Measurements from ENCODE around the gene GLYR1. TPM values are rescaled to one million over a fixed set of nuclear protein-coding genes. Genes with fewer than 3 reads are reported as not detected.
A peak's percentile ranks its signal among the peaks of the same experiment; 100 is the strongest.

Gene GLYR1
- total and polyA plus RNA-seq, 4 donors, result 36.2 to 88.1 (median 70.2) TPM

GRCh38 chr16:4769306-4769638 is 77.8 kb downstream of the GLYR1 start:
- H3K4me3 ChIP-seq, result no peak overlapping the region
- no peak overlapping the region for H3K27ac ChIP-seq (ENCODE audit: low read depth in 1 of 2, low read length in 1 of 2)
- no peak overlapping the region for H3K9ac ChIP-seq (ENCODE audit: insufficient read depth in 1 of 2, low read length in 2 of 2)
- peaks cover 0 to 5% (median 2%) of the 10 kb centered on the region in 4 donors for H3K36me3 ChIP-seq (ENCODE audit: control insufficient read depth in 4 of 4, insufficient read depth in 4 of 4, low read length in 4 of 4)
- ATAC-seq (ENCODE audit: insufficient read depth, low FRiP score), result no peak
- no peaks in the 10 kb centered on the region for H3K27me3 ChIP-seq (ENCODE audit: control insufficient read depth in 3 of 3, insufficient read depth in 3 of 3, low read length in 2 of 3)
- WGBS, 2 donors, result 50 to 65% methylated on average over 7 of the region's 7 CpGs
- H3K4me1 ChIP-seq (ENCODE audit: control insufficient read depth in 5 of 5, insufficient read depth in 5 of 5, low read length in 5 of 5), result peaks cover 0 to 20% (median 4%) of the 10 kb centered on the region in 5 donors
- TF ChIP-seq CTCF (IDR thresholded peaks at IDR 0.05; ENCODE audit: control extremely low read depth, extremely low read depth), result no peak
- no peak for DNase-seq
- no peaks in the 10 kb centered on the region for H3K9me3 ChIP-seq (ENCODE audit: control insufficient read depth in 4 of 4, insufficient read depth in 3 of 4, low read length in 3 of 4)

- 5 to 7% methylated on average over 48 of the region's 48 CpGs for WGBS, 2 donors
- ATAC-seq (ENCODE audit: insufficient read depth, low FRiP score) (peak; percentile 97), DNase-seq (peak; percentile 97 to 98 (median 98))
- Histone ChIP-seq H3K9me3 (ENCODE audit: control insufficient read depth in 4 of 4, insufficient read depth in 3 of 4, low read length in 3 of 4) (no peaks in the 10 kb centered on the region), H3K36me3 (ENCODE audit: control insufficient read depth in 4 of 4, insufficient read depth in 4 of 4, low read length in 4 of 4) (peaks cover 0 to 10% (median 4%) of the 10 kb centered on the region in 4 donors), H3K4me1 (ENCODE audit: control insufficient read depth in 5 of 5, insufficient read depth in 5 of 5, low read length in 5 of 5) (peaks cover 0 to 20% (median 4%) of the 10 kb centered on the region in 5 donors), H3K27ac (ENCODE audit: low read depth in 1 of 2, low read length in 1 of 2) (peak overlapping the region; percentile 91 to 93), H3K9ac (ENCODE audit: insufficient read depth in 1 of 2, low read length in 2 of 2) (peak overlapping the region in 1 of 2 donors; percentile 88), H3K4me3 (peak overlapping the region; percentile 72), H3K27me3 (ENCODE audit: control insufficient read depth in 3 of 3, insufficient read depth in 3 of 3, low read length in 2 of 3) (no peaks in the 10 kb centered on the region)
- TF ChIP-seq CTCF (IDR thresholded peaks at IDR 0.05; ENCODE audit: control extremely low read depth, extremely low read depth), result no peak
Observed at GRCh38 chr16:4768549-4769305, 78.4 kb downstream of the GLYR1 start.

- no peak for TF ChIP-seq CTCF (IDR thresholded peaks at IDR 0.05; ENCODE audit: control extremely low read depth, extremely low read depth)
- Histone ChIP-seq H3K4me3 (peak overlapping the region; percentile 2), H3K9me3 (ENCODE audit: control insufficient read depth in 4 of 4, insufficient read depth in 3 of 4, low read length in 3 of 4) (no peaks in the 10 kb centered on the region), H3K27ac (ENCODE audit: low read depth in 1 of 2, low read length in 1 of 2) (peak overlapping the region; percentile 91 to 93), H3K9ac (ENCODE audit: insufficient read depth in 1 of 2, low read length in 2 of 2) (peak overlapping the region in 1 of 2 donors; percentile 88), H3K36me3 (ENCODE audit: control insufficient read depth in 4 of 4, insufficient read depth in 4 of 4, low read length in 4 of 4) (peaks cover 0 to 15% (median 6%) of the 10 kb centered on the region in 4 donors), H3K27me3 (ENCODE audit: control insufficient read depth in 3 of 3, insufficient read depth in 3 of 3, low read length in 2 of 3) (no peaks in the 10 kb centered on the region), H3K4me1 (ENCODE audit: control insufficient read depth in 5 of 5, insufficient read depth in 5 of 5, low read length in 5 of 5) (peaks cover 0 to 20% (median 4%) of the 10 kb centered on the region in 5 donors)
- no peak for ATAC-seq (ENCODE audit: insufficient read depth, low FRiP score)
- 39 to 50% methylated on average over 17 of the region's 17 CpGs for WGBS, 2 donors
- no peak for DNase-seq
Observed at GRCh38 chr16:4767872-4768548, 79.1 kb downstream of the GLYR1 start.

All from lung (tissue), 12 donors.